Measurements from ENCODE around the gene PLCH1.

The PLCH1 gene

GRCh38 chr3:155553326-155553725 lies 191.5 kb downstream of the PLCH1 start (continued):
- TF ChIP-seq CREB5 (CRISPR knock-in tag; IDR thresholded peaks at IDR 0.05; ENCODE audit: low read depth) (no peak), BACH2 (CRISPR knock-in tag; IDR thresholded peaks at IDR 0.05; ENCODE audit: borderline replicate concordance) (no peak), ARNTL (CRISPR knock-in tag; IDR thresholded peaks at IDR 0.05; ENCODE audit: borderline replicate concordance, low read depth) (no peak), ZNF8 (CRISPR knock-in tag; IDR thresholded peaks at IDR 0.05) (no peak), GLIS3 (CRISPR knock-in tag; IDR thresholded peaks at IDR 0.05) (no peak), TCF4 (CRISPR knock-in tag; IDR thresholded peaks at IDR 0.05; ENCODE audit: borderline replicate concordance) (no peak), OSR1 (CRISPR knock-in tag; IDR thresholded peaks at IDR 0.05) (no peak), CSDC2 (CRISPR knock-in tag; IDR thresholded peaks at IDR 0.05) (no peak), PATZ1 (CRISPR knock-in tag; IDR thresholded peaks at IDR 0.05; ENCODE audit: borderline replicate concordance) (no peak), ISL1 (CRISPR knock-in tag; IDR thresholded peaks at IDR 0.05) (no peak), ZNF70 (CRISPR knock-in tag; IDR thresholded peaks at IDR 0.05) (no peak)

- ATAC-seq, result no peak
These were observed 194.5 kb downstream of the PLCH1 start for GRCh38 chr3:155550391-155550790.

GRCh38 chr3:155549087-155549486 lies 195.8 kb downstream of the PLCH1 start:
- TF ChIP-seq OSR1 (CRISPR knock-in tag; IDR thresholded peaks at IDR 0.05) (no peak), TSHZ2 (CRISPR knock-in tag; IDR thresholded peaks at IDR 0.05) (no peak), CSDC2 (CRISPR knock-in tag; IDR thresholded peaks at IDR 0.05) (no peak), TOX (CRISPR knock-in tag; IDR thresholded peaks at IDR 0.05; ENCODE audit: borderline replicate concordance) (no peak), SNAI2 (CRISPR knock-in tag; IDR thresholded peaks at IDR 0.05) (no peak), GLIS3 (CRISPR knock-in tag; IDR thresholded peaks at IDR 0.05) (no peak), ARNTL (CRISPR knock-in tag; IDR thresholded peaks at IDR 0.05; ENCODE audit: borderline replicate concordance, low read depth) (no peak), BACH2 (CRISPR knock-in tag; IDR thresholded peaks at IDR 0.05; ENCODE audit: borderline replicate concordance) (no peak), TCF4 (CRISPR knock-in tag; IDR thresholded peaks at IDR 0.05; ENCODE audit: borderline replicate concordance) (no peak)

More at GRCh38 chr3:155550391-155550790, 194.5 kb downstream of the PLCH1 start:
- TF ChIP-seq ZC3H10 (CRISPR knock-in tag; IDR thresholded peaks at IDR 0.05), result no peak
- TF ChIP-seq ZNF70 (CRISPR knock-in tag; IDR thresholded peaks at IDR 0.05), result no peak
- no peak for TF ChIP-seq TOX (CRISPR knock-in tag; IDR thresholded peaks at IDR 0.05; ENCODE audit: borderline replicate concordance)
- no peak for TF ChIP-seq BACH2 (CRISPR knock-in tag; IDR thresholded peaks at IDR 0.05; ENCODE audit: borderline replicate concordance)
- no peak for TF ChIP-seq GLIS3 (CRISPR knock-in tag; IDR thresholded peaks at IDR 0.05)
- TF ChIP-seq OSR1 (CRISPR knock-in tag; IDR thresholded peaks at IDR 0.05), result no peak
- TF ChIP-seq ZFP30 (CRISPR knock-in tag; IDR thresholded peaks at IDR 0.05), result no peak
- TF ChIP-seq ESRRG (CRISPR knock-in tag; IDR thresholded peaks at IDR 0.05), result no peak
- no peak for TF ChIP-seq ZNF565 (CRISPR knock-in tag; conservative IDR thresholded peaks at IDR 0.05; ENCODE audit: low read depth)
- no peak for TF ChIP-seq POU6F1 (CRISPR knock-in tag; IDR thresholded peaks at IDR 0.05; ENCODE audit: borderline replicate concordance, low read depth)
- no peak for TF ChIP-seq ISL1 (CRISPR knock-in tag; IDR thresholded peaks at IDR 0.05)
- no peak for TF ChIP-seq SNAI2 (CRISPR knock-in tag; IDR thresholded peaks at IDR 0.05)
- TF ChIP-seq PPARA (CRISPR knock-in tag; IDR thresholded peaks at IDR 0.05; ENCODE audit: borderline replicate concordance), result no peak

GRCh38 chr3:155548195-155548594 lies 196.7 kb downstream of the PLCH1 start:
- TF ChIP-seq ZNF565 (CRISPR knock-in tag; conservative IDR thresholded peaks at IDR 0.05; ENCODE audit: low read depth), result no peak
- TF ChIP-seq OSR1 (CRISPR knock-in tag; IDR thresholded peaks at IDR 0.05), result no peak
- TF ChIP-seq POU6F1 (CRISPR knock-in tag; IDR thresholded peaks at IDR 0.05; ENCODE audit: borderline replicate concordance, low read depth), result no peak
- no peak for TF ChIP-seq ZFP3 (CRISPR knock-in tag; IDR thresholded peaks at IDR 0.05)
- no peak for TF ChIP-seq ZC3H10 (CRISPR knock-in tag; IDR thresholded peaks at IDR 0.05)
- no peak for TF ChIP-seq TOX (CRISPR knock-in tag; IDR thresholded peaks at IDR 0.05; ENCODE audit: borderline replicate concordance)
- no peak for ATAC-seq

More at GRCh38 chr3:155549087-155549486, 195.8 kb downstream of the PLCH1 start:
- no peak for ATAC-seq
